GM12878 (cell line): ENCODE results near the gene ZDHHC22. TPM values are rescaled to one million over a fixed set of nuclear protein-coding genes. Genes with fewer than 3 reads are reported as not detected.
A peak's percentile ranks its signal among the peaks of the same experiment; 100 is the strongest.

Source experiments
- ATAC-seq: fragments of 200-7000 bp; cut with Tn5 transposase; 3 replicates; pipeline ENCODE4 v1.9.1; 2020; ENCODE audit warnings: mild to moderate bottlenecking, moderate library complexity
- BruUV-seq: library from RNA; stranded (reverse); fragments of 400-500 nt; replicated peaks from 2 replicates; lab custom pipeline; 2021; lab: Mats Ljungman, UMichigan
- CTCF ChIA-PET: fragments of 300-600 bp; sonication (Branson Sonifier 250); formaldehyde crosslinking; extraction: SDS; loops from one replicate; lab custom pipeline; 2021; ENCODE audit warnings: inconsistent platforms; lab: Yijun Ruan, JAX
- POLR2A ChIA-PET: fragments of 350-600 bp; formaldehyde crosslinking; extraction: SDS; loops from one replicate; lab custom pipeline; 2021; ENCODE audit warnings: inconsistent platforms; lab: Charles Lee
- RAD21 ChIA-PET: fragments of 300-600 bp; sonication (Branson Sonifier 250); formaldehyde crosslinking; loops from one replicate; lab custom pipeline; 2023; ENCODE audit warnings: antibody characterized with exemption; ENCODE audit not compliant: unreplicated experiment; lab: Charles Lee
- SMC1A ChIA-PET: fragments of 300-600 bp; sonication (Branson Sonifier 250); formaldehyde crosslinking; loops from one replicate; lab custom pipeline; 2023; ENCODE audit not compliant: unreplicated experiment, uncharacterized antibody; lab: Charles Lee
- DNase-seq: peaks from one replicate; pipeline ENCODE4 v3.0.0-alpha.2; 2011; ENCODE audit warnings: low read depth, low spot score
- FAIRE-seq: peaks from 3 replicates; lab custom pipeline; 2011; peaks lifted over from hg19 to GRCh38; lab: Jason Lieb, UNC
- H2AFZ ChIP-seq: 2 replicates; pipeline ENCODE4 v1.6.0; 2011; ENCODE audit warnings: low read depth, low read length, control low read depth; ENCODE audit not compliant: control insufficient read depth
- H3K27ac ChIP-seq: 2 replicates; pipeline ENCODE4 v1.5.1; 2011; ENCODE audit warnings: control low read depth; ENCODE audit not compliant: control insufficient read depth, insufficient read depth
- H3K27me3 ChIP-seq, 2 experiments: replicated peaks in 1 of 2; 2 replicates each; pipeline versions ENCODE4 v1.6.0 to v1.6.1; 2011; ENCODE audit warnings: low read length in 1 of 2; ENCODE audit not compliant: control insufficient read depth in 2 of 2, insufficient read depth in 2 of 2
- H3K36me3 ChIP-seq, 2 experiments: 2 replicates each; pipeline ENCODE4 v1.5.1; 2011; ENCODE audit warnings: low read length in 1 of 2; ENCODE audit not compliant: control insufficient read depth in 2 of 2, insufficient read depth in 2 of 2
- H3K4me1 ChIP-seq: 2 replicates; pipeline ENCODE4 v1.6.1; 2011; ENCODE audit warnings: mild to moderate bottlenecking, low read length, moderate library complexity, mixed read lengths; ENCODE audit not compliant: control insufficient read depth, insufficient read depth
- H3K4me2 ChIP-seq: 2 replicates; pipeline ENCODE4 v1.6.0; 2011; ENCODE audit warnings: control low read depth; ENCODE audit not compliant: control insufficient read depth, insufficient read depth
- H3K4me3 ChIP-seq: fragments of 200-600 bp; sonication (generic); 2 replicates; pipeline ENCODE4 v1.5.1; 2016
- H3K79me2 ChIP-seq: 2 replicates; pipeline ENCODE4 v1.6.0; 2011; ENCODE audit warnings: low read length; ENCODE audit not compliant: control insufficient read depth, insufficient read depth
- H3K9ac ChIP-seq: 2 replicates; pipeline ENCODE4 v1.8.0; 2011; ENCODE audit warnings: low read length, control low read depth, mixed read lengths; ENCODE audit not compliant: control insufficient read depth, insufficient read depth
- H3K9me3 ChIP-seq: replicated peaks from 3 replicates; pipeline ENCODE4 v1.5.1; 2011; ENCODE audit warnings: mild to moderate bottlenecking, low read length; ENCODE audit not compliant: control insufficient read depth, insufficient read depth
- H4K20me1 ChIP-seq: 2 replicates; pipeline ENCODE4 v1.6.0; 2011; ENCODE audit not compliant: control insufficient read depth, insufficient read depth
- BHLHE40 ChIP-seq, 2 experiments: fragments of 450-650 bp in 1 of 2; IDR thresholded peaks; 2 replicates each; pipeline ENCODE4 v1.6.1; 2011 to 2017; ENCODE audit warnings: low read depth in 2 of 2, borderline replicate concordance in 1 of 2, improper control_type of control experiment in 1 of 2, low read length in 1 of 2, mild to moderate bottlenecking in 1 of 2
- CBX3 ChIP-seq: fragments of 200-600 bp; sonication (generic); IDR thresholded peaks from 2 replicates; pipeline ENCODE4 v1.6.1; 2016; ENCODE audit warnings: low read depth, borderline replicate concordance
- CBX5 ChIP-seq: sonication (generic); IDR thresholded peaks from 2 replicates; pipeline ENCODE4 v1.6.1; 2016; ENCODE audit warnings: low read depth, moderate library complexity, mild to moderate bottlenecking, inconsistent platforms
- KLF5 ChIP-seq: fragments of 450-650 bp; IDR thresholded peaks from 2 replicates; pipeline ENCODE4 v1.6.1; 2014; ENCODE audit warnings: mild to moderate bottlenecking; ENCODE audit not compliant: partially characterized antibody
- MXI1 ChIP-seq: fragments of 150-350 bp; IDR thresholded peaks from 2 replicates; pipeline ENCODE4 v1.6.1; 2011; ENCODE audit warnings: low read depth, mild to moderate bottlenecking, inconsistent platforms, low read length, improper control_type of control experiment
- RCOR1 ChIP-seq: conservative IDR thresholded peaks from 2 replicates; pipeline ENCODE4 v1.6.1; 2012; ENCODE audit warnings: low read depth, low read length, improper control_type of control experiment
- REST ChIP-seq: IDR thresholded peaks from 2 replicates; pipeline ENCODE4 v1.6.1; 2012; ENCODE audit warnings: mild to moderate bottlenecking, low read depth, low read length
- SP1 ChIP-seq: IDR thresholded peaks from one replicate; pipeline ENCODE4 v1.6.1; 2011; ENCODE audit warnings: low read depth, low read length
- SUPT20H ChIP-seq: IDR thresholded peaks from 2 replicates; pipeline ENCODE4 v1.6.1; 2011; ENCODE audit warnings: low read depth, mild to moderate bottlenecking, low read length, moderate library complexity, borderline replicate concordance; ENCODE audit not compliant: control insufficient read depth
- TCF12 ChIP-seq: IDR thresholded peaks from 2 replicates; pipeline ENCODE4 v1.6.1; 2011; ENCODE audit warnings: low read depth, mild to moderate bottlenecking, low read length
- ZSCAN29 ChIP-seq: fragments of 450-650 bp; IDR thresholded peaks from 2 replicates; pipeline ENCODE4 v1.6.1; 2017; ENCODE audit warnings: mild to moderate bottlenecking, moderate library complexity
- WGBS: methylation state at CpG from one replicate; pipeline ENCODE4 v1.1.6; 2016; ENCODE audit warnings: low lambda C conversion rate; ENCODE audit not compliant: insufficient replicate concordance, insufficient coverage; ENCODE audit errors: missing lambda C conversion rate; 5-methylcytosine and 5-hydroxymethylcytosine counted together
- in situ Hi-C: fragments of 300-500 bp; cut with MboI; formaldehyde crosslinking; loops from 9 replicates; pipeline ENCODE4 v1.14.3; 2018; ENCODE audit warnings: mixed read lengths
- intact Hi-C: fragments of 100-400 bp; cut with micrococcal nuclease; formaldehyde crosslinking; loops from one replicate; pipeline ENCODE4 v1.14.2; 2022; ENCODE audit not compliant: unreplicated experiment
- polyA plus RNA-seq, 11 experiments: library from polyadenylated mRNA; depleted of rRNA in 4 of 11; unstranded in 6 of 11; stranded (reverse) in 5 of 11; fragments of >200 nt; fragmentation: Nextera tagmentation in 4 of 11; fragmentation: Illumina TruSeq in 1 of 11; extraction: Ambion mirVana in 4 of 11; extraction: Trizol in 1 of 11; gene quantifications; 1 replicate in 1 of 11; 2 replicates in 10 of 11; pipeline versions ENCODE4 v1.2.1 to v1.2.3, GENCODE V29; 2011 to 2016; ENCODE audit warnings: inconsistent platforms in 2 of 11, missing spikeins in 2 of 11, low read depth in 1 of 11
- total RNA-seq, 4 experiments: library from RNA; depleted of rRNA in 3 of 4; stranded (reverse); fragments of >200 nt in 3 of 4; fragmentation: Illumina TruSeq in 1 of 4; extraction: Trizol in 1 of 4; gene quantifications; 2 replicates each; pipeline versions ENCODE4 v1.2.1 to v1.2.3, GENCODE V29; 2013 to 2021

The ZDHHC22 gene
- total and polyA plus RNA-seq, 10 of the 15 experiments (the other 5 are each of a cell fraction or from before 2014, with no cell fraction given), result 0.06 TPM; not detected in 9

- TF ChIP-seq ZSCAN29 (no peak), CBX3 (no peak)
Measured at GRCh38 chr14:77139022-77139421, 2.6 kb downstream of the ZDHHC22 start (continued).

GRCh38 chr14:77133720-77134338 is 7.8 kb downstream of the ZDHHC22 start:
- in situ Hi-C loops, result no loop called here
- Histone ChIP-seq H3K27me3 (peaks cover 11 to 13% of the 10 kb centered on the region in 2 experiments), H3K4me2 (no peak overlapping the region), H3K27ac (no peak overlapping the region), H3K4me3 (no peak overlapping the region), H3K79me2 (no peaks in the 10 kb centered on the region), H2AFZ (no peak overlapping the region), H3K9ac (no peak overlapping the region), H3K36me3 (no peaks in the 10 kb centered on the region), H3K4me1 (no peaks in the 10 kb centered on the region), H4K20me1 (no peaks in the 10 kb centered on the region), H3K9me3 (no peaks in the 10 kb centered on the region)
- ChIA-PET RAD21 (interaction anchor here (0.9 to 1.5 kb wide), 3 partner anchors 35 to 261 kb away, joined by 4 to 6 read pairs (median 4); partner anchors contain the start of gene CIPC), CTCF (interaction anchor here (0.8 to 4.0 kb wide), 8 partner anchors 10 to 261 kb away, joined by 3 to 30 read pairs (median 8); no protein-coding TSS in a partner anchor), POLR2A (no interaction called here), SMC1A (interaction anchor here (1.1 to 2.4 kb wide), 4 partner anchors 10 to 63 kb away, joined by 3 to 5 read pairs (median 4); no protein-coding TSS in a partner anchor)
- peak; percentile 23 for FAIRE-seq
- peak; percentile 92 for ATAC-seq
- BruUV-seq, result no TSS peak
- intact Hi-C loops, result no loop called here
- 44% methylated on average over 22 of the region's 22 CpGs for WGBS
- TF ChIP-seq REST (peak; percentile 98), RCOR1 (0 out of 2 replicates have a peak, but pooled peaks have one; percentile 46), SUPT20H (no peak), KLF5 (no peak), MXI1 (0 out of 2 replicates have a peak, but pooled peaks have one; percentile 36), TCF12 (0 out of 2 replicates have a peak, but pooled peaks have one; percentile 8), CBX5 (no peak), BHLHE40 (IDR thresholded peaks at IDR 0.05; ENCODE audit: borderline replicate concordance in 1 of 2, low read depth in 2 of 2, low read length in 1 of 2) (peak; percentile 65 to 81; a peak in 3 of 4 replicates), SP1 (no peak)
- DNase-seq, result no peak
